Endothelial cell of umbilical vein (primary cell): ENCODE results near the gene SUPT3H.

Experiments used
- CTCF ChIP-seq, 2 donors: IDR thresholded peaks; 1 replicate in 1 of 2; 2 replicates in 1 of 2; pipeline ENCODE4 v1.5.1; 2011; ENCODE audit warnings: low read length in 2 of 2, mild to moderate bottlenecking in 2 of 2, moderate library complexity in 2 of 2, control low read depth in 1 of 2, inconsistent platforms in 1 of 2, low read depth in 1 of 2; ENCODE audit not compliant: insufficient read depth in 1 of 2; ENCODE audit errors: extremely low read depth in 1 of 2
- POLR2A ChIP-seq: IDR thresholded peaks from 2 replicates; pipeline ENCODE4 v1.6.1; 2012; ENCODE audit warnings: low read depth, mild to moderate bottlenecking, control low read depth, low read length

GRCh38 chr6:45394586-45395095 lies 16.9 kb upstream of the SUPT3H start:
- TF ChIP-seq POLR2A (no peak), CTCF (IDR thresholded peaks at IDR 0.05; ENCODE audit: extremely low read depth in 1 of 2, insufficient read depth in 1 of 2, low read depth in 1 of 2, low read length in 2 of 2) (no peak)
